22Rv1 (cell line): ENCODE data around the gene ADAP1.

ENCODE experiments used
- CTCF ChIP-seq: fragments of 450-650 bp; IDR thresholded peaks from 2 replicates; pipeline ENCODE4 v1.5.1; 2017; ENCODE audit warnings: mild to moderate bottlenecking
- ZFX ChIP-seq: fragments of 450-650 bp; IDR thresholded peaks from 2 replicates; pipeline ENCODE4 v1.6.1; 2017; ENCODE audit warnings: antibody characterized with exemption, borderline replicate concordance

DNA sequence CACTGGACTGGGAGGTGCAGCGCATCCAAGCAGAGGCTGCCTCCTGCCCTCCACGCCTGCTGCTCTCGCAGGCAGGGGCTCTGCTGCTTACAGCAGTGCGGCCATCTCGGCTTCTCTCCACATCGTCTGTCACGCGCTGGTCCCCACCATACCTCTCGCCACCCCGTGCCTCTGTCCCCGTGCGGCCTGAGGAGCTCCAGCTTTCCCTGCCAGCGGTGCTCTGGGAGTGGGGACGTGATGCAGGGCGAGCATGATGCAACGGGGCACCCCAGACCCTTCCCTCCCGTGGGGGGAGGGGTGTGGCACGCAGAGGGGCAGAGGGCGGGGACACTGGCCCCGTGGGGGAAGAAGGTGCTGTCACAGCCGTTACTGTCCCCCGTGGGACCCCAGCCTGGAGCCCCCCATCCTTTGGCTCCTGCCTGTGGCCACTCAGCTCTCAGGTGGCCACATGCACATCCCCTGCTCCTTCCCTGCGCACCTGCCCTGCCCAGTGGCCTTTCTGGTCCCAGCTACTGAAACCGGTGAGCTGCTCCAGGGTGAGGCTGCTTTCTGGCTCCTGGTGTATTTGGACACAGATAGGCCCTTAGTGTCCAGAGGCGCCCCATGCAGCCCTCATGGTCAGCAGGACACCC, 69.1 kb downstream of the ADAP1 start:
- TF ChIP-seq CTCF (no peak), ZFX (no peak)
